Cardiac fibroblast (primary cell): ENCODE measurements around the gene CNDP2.

Source experiments
- DNase-seq, 2 donors: peaks; one replicate each; pipeline versions ENCODE4 v3.0.0 to v3.0.0-alpha.2; 2010; ENCODE audit warnings: low read depth in 2 of 2
- H3K4me3 ChIP-seq, 2 donors: replicated peaks in 1 of 2; 1 replicate in 1 of 2; 2 replicates in 1 of 2; pipeline ENCODE4 v1.5.1; 2011; ENCODE audit warnings: low read depth in 2 of 2, low read length in 2 of 2, mild to moderate bottlenecking in 2 of 2, moderate library complexity in 1 of 2
- CTCF ChIP-seq: IDR thresholded peaks from one replicate; pipeline ENCODE4 v1.5.1; 2011; ENCODE audit warnings: low read depth, mild to moderate bottlenecking, low read length, inconsistent platforms

The CNDP2 gene

GRCh38 chr18:74515620-74516231 lies 19.6 kb downstream of the CNDP2 start:
- no peak for TF ChIP-seq CTCF
- no peak overlapping the region for H3K4me3 ChIP-seq
- DNase-seq, result no peak

- TF ChIP-seq CTCF, result no peak
- no peak overlapping the region for H3K4me3 ChIP-seq
- DNase-seq, result no peak
These were observed 20.4 kb downstream of the CNDP2 start for GRCh38 chr18:74516271-74517235.

- no peak overlapping the region for H3K4me3 ChIP-seq
- DNase-seq, result no peak
These were observed 21.1 kb downstream of the CNDP2 start for GRCh38 chr18:74517236-74517630.

GRCh38 chr18:74518456-74519295 lies 22.5 kb downstream of the CNDP2 start:
- no peak for TF ChIP-seq CTCF
- no peak for DNase-seq

More at GRCh38 chr18:74517236-74517630, 21.1 kb downstream of the CNDP2 start:
- no peak for TF ChIP-seq CTCF

GRCh38 chr18:74519320-74520095 lies 23.3 kb downstream of the CNDP2 start:
- no peak for TF ChIP-seq CTCF
- no peak overlapping the region for H3K4me3 ChIP-seq
- DNase-seq, result no peak

More at GRCh38 chr18:74518456-74519295, 22.5 kb downstream of the CNDP2 start:
- H3K4me3 ChIP-seq, result no peak overlapping the region
